K562 (cell line): ENCODE results near the gene NFATC2. TPM values are rescaled to one million over a fixed set of nuclear protein-coding genes. Genes with fewer than 3 reads are reported as not detected.

Experiments used
- ASH1L ChIP-seq: fragments of 450-650 bp; IDR thresholded peaks from 2 replicates; pipeline ENCODE4 v1.6.1; 2018; ENCODE audit warnings: borderline replicate concordance, mild to moderate bottlenecking, low read depth; ENCODE audit not compliant: partially characterized antibody
- CBX2 ChIP-seq: fragments of 200-600 bp; sonication (generic); IDR thresholded peaks from one replicate; pipeline ENCODE4 v1.6.1; 2012; ENCODE audit warnings: mild to moderate bottlenecking, low read length, inconsistent platforms; ENCODE audit not compliant: insufficient read depth, poor library complexity, severe bottlenecking
- CXXC5 ChIP-seq: fragments of 250-450 bp; sonication (Bioruptor Pico); IDR thresholded peaks from 2 replicates; pipeline ENCODE4 v1.8.0; 2022; ENCODE audit warnings: inconsistent platforms, mild to moderate bottlenecking, moderate library complexity
- FIP1L1 ChIP-seq: fragments of 200-400 bp; formaldehyde crosslinking; IDR thresholded peaks from 2 replicates; pipeline ENCODE4 v1.6.1; 2018; ENCODE audit warnings: mild to moderate bottlenecking, low read depth, low read length; ENCODE audit not compliant: poor library complexity, severe bottlenecking
- FOSL1 ChIP-seq: fragments of 200-800 bp; sonication (Bioruptor generic); conservative IDR thresholded peaks from 2 replicates; pipeline ENCODE4 v1.6.1; 2016; ENCODE audit warnings: missing genetic modification characterization, missing compliant biosample characterization
- GABPA ChIP-seq: fragments of 200-800 bp; sonication (Bioruptor generic); conservative IDR thresholded peaks from 2 replicates; pipeline ENCODE4 v1.6.1; 2016; ENCODE audit warnings: low read depth, missing genetic modification characterization, missing compliant biosample characterization
- HMGN3 ChIP-seq: IDR thresholded peaks from 2 replicates; pipeline ENCODE4 v1.6.1; 2011; ENCODE audit warnings: borderline replicate concordance, low read depth, mild to moderate bottlenecking, mixed read lengths, low read length; ENCODE audit not compliant: insufficient read length; ENCODE audit errors: extremely low read depth
- IFI16 ChIP-seq: fragments of 250-450 bp; sonication (Bioruptor Pico); IDR thresholded peaks from 2 replicates; pipeline ENCODE4 v2.1.2; 2022; ENCODE audit warnings: mild to moderate bottlenecking, inconsistent platforms
- KAT8 ChIP-seq: fragments of 450-650 bp; IDR thresholded peaks from 2 replicates; pipeline ENCODE4 v1.6.1; 2016; ENCODE audit warnings: low read depth, mild to moderate bottlenecking
- LCOR ChIP-seq: sonication (generic); formaldehyde crosslinking; IDR thresholded peaks from 2 replicates; pipeline ENCODE4 v1.8.0; 2022; ENCODE audit warnings: mild to moderate bottlenecking, missing genetic modification reagents
- MYC ChIP-seq, 2 experiments: fragments of 250-450 bp in 1 of 2; sonication (Bioruptor Pico) in 1 of 2; IDR thresholded peaks; 2 replicates each; pipeline versions ENCODE4 v1.5.1 to v1.6.1; 2012 to 2021; ENCODE audit warnings: low read depth in 2 of 2, borderline replicate concordance in 1 of 2, improper control_type of control experiment in 1 of 2, low read length in 1 of 2, mild to moderate bottlenecking in 1 of 2, moderate library complexity in 1 of 2
- POLR2AphosphoS5 ChIP-seq: IDR thresholded peaks from 2 replicates; pipeline ENCODE4 v1.6.1; 2011; ENCODE audit warnings: mild to moderate bottlenecking, low read depth, low read length, moderate library complexity; ENCODE audit not compliant: control insufficient read depth, insufficient read depth
- POLR2G ChIP-seq: fragments of 200-400 bp; formaldehyde crosslinking; IDR thresholded peaks from 2 replicates; pipeline ENCODE4 v1.6.1; 2017; ENCODE audit warnings: low read depth, mild to moderate bottlenecking, antibody characterized with exemption, low read length, moderate library complexity
- RB1 ChIP-seq: fragments of 450-650 bp; IDR thresholded peaks from 2 replicates; pipeline ENCODE4 v1.6.1; 2017; ENCODE audit warnings: low read depth, mild to moderate bottlenecking
- RBFOX2 ChIP-seq: fragments of 200-400 bp; formaldehyde crosslinking; IDR thresholded peaks from 2 replicates; pipeline ENCODE4 v1.6.1; 2017; ENCODE audit warnings: low read depth, mild to moderate bottlenecking, low read length, moderate library complexity
- RNF2 ChIP-seq: sonication (generic); IDR thresholded peaks from 2 replicates; pipeline ENCODE4 v1.6.1; 2016
- SREBF1 ChIP-seq: fragments of 150-350 bp; IDR thresholded peaks from 2 replicates; pipeline ENCODE4 v1.6.1; 2014; ENCODE audit warnings: antibody characterized with exemption, low read depth, low read length, borderline replicate concordance
- ZNF311 ChIP-seq: fragments of 250-450 bp; sonication (Bioruptor Pico); IDR thresholded peaks from 2 replicates; pipeline ENCODE4 v1.4.0; 2020; ENCODE audit warnings: mild to moderate bottlenecking, moderate library complexity
- ZNF75A ChIP-seq: fragments of 450-650 bp; formaldehyde crosslinking; IDR thresholded peaks from 2 replicates; pipeline ENCODE4 v1.4.0; 2020; ENCODE audit warnings: mild to moderate bottlenecking
- polyA plus RNA-seq, 8 experiments: library from polyadenylated mRNA; depleted of rRNA in 4 of 8; stranded (reverse) in 5 of 8; unstranded in 3 of 8; fragments of >200 nt; fragmentation: Nextera tagmentation in 2 of 8; fragmentation: Illumina TruSeq in 1 of 8; extraction: Ambion mirVana in 2 of 8; extraction: Trizol in 1 of 8; gene quantifications; 2 replicates each; pipeline versions ENCODE4 v1.2.1 to v1.2.3, GENCODE V29; 2011 to 2014; ENCODE audit warnings: inconsistent platforms in 1 of 8, missing spikeins in 1 of 8
- total RNA-seq, 7 experiments: library from RNA; depleted of rRNA in 6 of 7; stranded (reverse); fragments of >200 nt in 6 of 7; fragmentation: Illumina TruSeq in 2 of 7; extraction: Trizol in 2 of 7; gene quantifications; 2 replicates each; pipeline versions ENCODE4 v1.2.1 to v1.2.3, GENCODE V29; 2011 to 2021; ENCODE audit warnings: low replicate concordance in 1 of 7
- TF ChIP-seq, protein P1 (sequence below): fragments of 200-800 bp; sonication (Bioruptor generic); IDR thresholded peaks from 2 replicates; pipeline ENCODE4 v1.6.1; 2017; ENCODE audit warnings: missing genetic modification characterization, missing compliant biosample characterization
- TF ChIP-seq, protein P2 (sequence below): fragments of 250-450 bp; sonication (Bioruptor Pico); IDR thresholded peaks from 2 replicates; pipeline ENCODE4 v1.4.0; 2020; ENCODE audit warnings: mild to moderate bottlenecking
- TF ChIP-seq, protein P3 (sequence below), 3 experiments: fragments of 200-800 bp in 1 of 3; sonication (Bioruptor generic) in 1 of 3; sonication (generic) in 1 of 3; formaldehyde crosslinking in 1 of 3; IDR thresholded peaks; 2 replicates each; pipeline versions ENCODE4 v1.6.1 to v1.8.0; 2016 to 2022; ENCODE audit warnings: mild to moderate bottlenecking in 2 of 3, missing compliant biosample characterization in 2 of 3, missing genetic modification characterization in 2 of 3, missing genetic modification reagents in 1 of 3

The NFATC2 gene
- total and polyA plus RNA-seq, 9 of the 15 experiments (the other 6 are each of a cell fraction or from before 2014, with no cell fraction given): 1.9 to 11.2 (median 3.0) TPM

DNA sequence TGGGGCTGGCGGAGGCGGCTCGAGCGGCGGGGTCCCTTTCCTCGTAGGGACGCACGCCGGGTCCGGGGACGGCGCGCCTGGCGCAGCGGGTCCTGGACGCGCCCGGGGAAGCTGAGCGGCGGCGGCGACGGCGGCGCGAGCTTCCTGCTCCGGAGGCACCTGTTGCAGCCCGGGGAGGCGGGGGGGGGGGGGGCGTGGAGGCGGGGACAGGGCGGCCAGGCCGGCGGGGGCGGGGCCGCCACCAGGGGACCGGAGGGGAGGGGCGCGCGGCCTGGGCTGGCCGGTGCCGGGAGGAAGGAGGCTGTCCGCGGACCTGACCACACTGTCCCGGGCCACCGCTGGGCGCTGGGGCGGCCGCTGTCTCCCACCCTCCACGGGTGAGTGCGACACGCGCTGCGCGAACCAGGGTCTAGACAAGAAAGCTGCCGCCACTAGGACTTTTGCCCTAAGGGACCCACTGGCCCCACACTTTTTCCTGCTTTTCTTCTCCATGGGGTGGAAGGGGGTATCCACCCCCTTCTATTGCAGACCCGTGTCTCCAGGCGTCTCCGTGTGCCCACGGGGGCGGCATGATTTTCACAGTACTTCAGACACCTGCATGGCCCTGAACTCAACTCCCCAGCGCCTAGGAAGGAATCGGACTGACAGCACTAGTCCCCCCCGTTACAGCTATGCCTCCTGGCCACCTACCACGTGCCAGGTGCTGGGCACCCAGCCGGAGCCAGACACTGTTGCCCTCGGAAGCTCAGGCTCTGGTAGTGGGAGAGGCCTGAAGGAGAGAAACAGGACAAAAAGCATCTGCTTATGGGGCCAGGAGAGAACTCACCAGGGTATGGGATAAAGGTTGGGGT, at the start of gene NFATC2 (continued):
- peak; percentile 28 for TF ChIP-seq FIP1L1
- TF ChIP-seq GABPA: 0 out of 2 replicates have a peak, but pooled peaks have one; percentile 15
- no peak for TF ChIP-seq MYC (IDR thresholded peaks at IDR 0.05; ENCODE audit: low read depth, low read length)
- TF ChIP-seq MYC (CRISPR knock-in tag; IDR thresholded peaks at IDR 0.05; ENCODE audit: borderline replicate concordance, low read depth): no peak
- no peak for TF ChIP-seq SREBF1
- TF ChIP-seq, protein P1, sequence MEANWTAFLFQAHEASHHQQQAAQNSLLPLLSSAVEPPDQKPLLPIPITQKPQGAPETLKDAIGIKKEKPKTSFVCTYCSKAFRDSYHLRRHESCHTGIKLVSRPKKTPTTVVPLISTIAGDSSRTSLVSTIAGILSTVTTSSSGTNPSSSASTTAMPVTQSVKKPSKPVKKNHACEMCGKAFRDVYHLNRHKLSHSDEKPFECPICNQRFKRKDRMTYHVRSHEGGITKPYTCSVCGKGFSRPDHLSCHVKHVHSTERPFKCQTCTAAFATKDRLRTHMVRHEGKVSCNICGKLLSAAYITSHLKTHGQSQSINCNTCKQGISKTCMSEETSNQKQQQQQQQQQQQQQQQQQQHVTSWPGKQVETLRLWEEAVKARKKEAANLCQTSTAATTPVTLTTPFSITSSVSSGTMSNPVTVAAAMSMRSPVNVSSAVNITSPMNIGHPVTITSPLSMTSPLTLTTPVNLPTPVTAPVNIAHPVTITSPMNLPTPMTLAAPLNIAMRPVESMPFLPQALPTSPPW (CRISPR knock-in tag): peak; percentile 97
- TF ChIP-seq ASH1L: no peak
- TF ChIP-seq RB1: 0 out of 2 replicates have a peak, but pooled peaks have one; percentile 38
- TF ChIP-seq IFI16: no peak
- TF ChIP-seq ZNF75A (CRISPR knock-in tag): no peak
- no peak for TF ChIP-seq KAT8
- TF ChIP-seq, protein P2, sequence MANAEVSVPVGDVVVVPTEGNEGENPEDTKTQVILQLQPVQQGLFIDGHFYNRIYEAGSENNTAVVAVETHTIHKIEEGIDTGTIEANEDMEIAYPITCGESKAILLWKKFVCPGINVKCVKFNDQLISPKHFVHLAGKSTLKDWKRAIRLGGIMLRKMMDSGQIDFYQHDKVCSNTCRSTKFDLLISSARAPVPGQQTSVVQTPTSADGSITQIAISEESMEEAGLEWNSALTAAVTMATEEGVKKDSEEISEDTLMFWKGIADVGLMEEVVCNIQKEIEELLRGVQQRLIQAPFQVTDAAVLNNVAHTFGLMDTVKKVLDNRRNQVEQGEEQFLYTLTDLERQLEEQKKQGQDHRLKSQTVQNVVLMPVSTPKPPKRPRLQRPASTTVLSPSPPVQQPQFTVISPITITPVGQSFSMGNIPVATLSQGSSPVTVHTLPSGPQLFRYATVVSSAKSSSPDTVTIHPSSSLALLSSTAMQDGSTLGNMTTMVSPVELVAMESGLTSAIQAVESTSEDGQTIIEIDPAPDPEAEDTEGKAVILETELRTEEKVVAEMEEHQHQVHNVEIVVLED (CRISPR knock-in tag): no peak
- TF ChIP-seq HMGN3: no peak
- peak; percentile 61; the same call in 1 of the 2 replicates for TF ChIP-seq CXXC5 (CRISPR knock-in tag)
- TF ChIP-seq RBFOX2: peak; percentile 56
- TF ChIP-seq POLR2G: peak; percentile 75
- TF ChIP-seq LCOR: no peak
- no peak for TF ChIP-seq RNF2
- no peak for TF ChIP-seq CBX2
- TF ChIP-seq ZNF311 (CRISPR knock-in tag): no peak
- no peak for TF ChIP-seq FOSL1
- 0 out of 2 replicates have a peak, but pooled peaks have one; percentile 27 for TF ChIP-seq POLR2AphosphoS5
- TF ChIP-seq, protein P3, sequence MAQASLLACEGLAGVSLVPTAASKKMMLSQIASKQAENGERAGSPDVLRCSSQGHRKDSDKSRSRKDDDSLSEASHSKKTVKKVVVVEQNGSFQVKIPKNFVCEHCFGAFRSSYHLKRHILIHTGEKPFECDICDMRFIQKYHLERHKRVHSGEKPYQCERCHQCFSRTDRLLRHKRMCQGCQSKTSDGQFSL (CRISPR knock-in tag; IDR thresholded peaks at IDR 0.05): no peak; the same call in 1 of the 2 replicates
- TF ChIP-seq, protein P3 (tag; IDR thresholded peaks at IDR 0.05): peak in 1 of 2 experiments; percentile 92; a peak in 2 of 4 replicates
